GM23248 (cell line): ENCODE data around the gene GBE1.

ENCODE experiments used
- EZH2 ChIP-seq: fragments of 200-600 bp; sonication (generic); IDR thresholded peaks from 2 replicates; pipeline ENCODE4 v1.6.1; 2018; ENCODE audit warnings: antibody characterized with exemption, mild to moderate bottlenecking; ENCODE audit not compliant: insufficient read depth, poor library complexity, severe bottlenecking
- EZH2phosphoT487 ChIP-seq: fragments of 200-600 bp; sonication (generic); IDR thresholded peaks from 2 replicates; pipeline ENCODE4 v1.6.1; 2018; ENCODE audit warnings: antibody characterized with exemption, moderate library complexity, mild to moderate bottlenecking, low read depth; ENCODE audit not compliant: insufficient read depth

GRCh38 chr3:81758275-81758674 is 3.2 kb downstream of the GBE1 start:
- no peak for TF ChIP-seq EZH2
- no peak for TF ChIP-seq EZH2phosphoT487
